Loucy (cell line): ENCODE data around the gene STX11.

ENCODE experiments used
- H2AFZ ChIP-seq: fragments of 200-600 bp; sonication (generic); 2 replicates; pipeline ENCODE4 v1.6.0; 2016; ENCODE audit warnings: antibody characterized with exemption, mild to moderate bottlenecking, low read length, moderate library complexity
- H3F3A ChIP-seq: fragments of 200-600 bp; 2 replicates; pipeline ENCODE4 v1.6.0; 2016; ENCODE audit warnings: antibody characterized with exemption, low read depth, mild to moderate bottlenecking
- H3K27me3 ChIP-seq: fragments of 200-600 bp; sonication (generic); 2 replicates; pipeline ENCODE4 v1.6.1; 2014; ENCODE audit warnings: low read length, mild to moderate bottlenecking; ENCODE audit not compliant: insufficient read depth, poor library complexity, severe bottlenecking
- H3K36me3 ChIP-seq: fragments of 200-600 bp; sonication (generic); 2 replicates; pipeline ENCODE4 v1.6.1; 2016; ENCODE audit warnings: low read length; ENCODE audit not compliant: insufficient read depth
- H3K4me1 ChIP-seq: fragments of 200-600 bp; sonication (generic); 2 replicates; pipeline ENCODE4 v1.5.1; 2014; ENCODE audit warnings: low read length, mild to moderate bottlenecking; ENCODE audit not compliant: insufficient read depth, poor library complexity, severe bottlenecking
- H3K4me2 ChIP-seq: fragments of 200-600 bp; sonication (generic); 2 replicates; pipeline ENCODE4 v1.6.0; 2014; ENCODE audit warnings: antibody characterized with exemption, low read length, low read depth, mild to moderate bottlenecking; ENCODE audit not compliant: poor library complexity, severe bottlenecking
- H3K4me3 ChIP-seq: fragments of 200-600 bp; sonication (generic); 2 replicates; pipeline ENCODE4 v1.5.1; 2014; ENCODE audit warnings: low read length, mild to moderate bottlenecking, mixed read lengths; ENCODE audit not compliant: poor library complexity, severe bottlenecking
- H3K79me2 ChIP-seq: fragments of 200-600 bp; sonication (generic); 2 replicates; pipeline ENCODE4 v1.6.1; 2014; ENCODE audit warnings: low read length; ENCODE audit not compliant: insufficient read depth
- H3K9ac ChIP-seq: fragments of 200-600 bp; sonication (generic); 2 replicates; pipeline ENCODE4 v1.6.0; 2014; ENCODE audit warnings: mild to moderate bottlenecking, low read depth, low read length, moderate library complexity; ENCODE audit not compliant: poor library complexity, severe bottlenecking
- H3K9me2 ChIP-seq: fragments of 200-600 bp; sonication (generic); replicated peaks from 2 replicates; pipeline ENCODE4 v1.6.1; 2016; ENCODE audit warnings: low read depth, low read length, mixed read lengths
- H3K9me3 ChIP-seq: fragments of 200-600 bp; sonication (generic); 2 replicates; pipeline ENCODE4 v1.6.1; 2014; ENCODE audit warnings: mild to moderate bottlenecking, antibody characterized with exemption, low read length, low read depth; ENCODE audit not compliant: insufficient read depth
- H4K20me1 ChIP-seq: fragments of 200-600 bp; sonication (generic); 2 replicates; pipeline ENCODE4 v1.6.0; 2014; ENCODE audit warnings: antibody characterized with exemption, low read length, mild to moderate bottlenecking; ENCODE audit not compliant: insufficient read depth, poor library complexity, severe bottlenecking
- CTCF ChIP-seq: fragments of 200-600 bp; sonication (generic); conservative IDR thresholded peaks from 2 replicates; pipeline ENCODE4 v1.5.1; 2014; ENCODE audit warnings: mild to moderate bottlenecking, antibody characterized with exemption, low read length
- EZH2phosphoT487 ChIP-seq: fragments of 200-600 bp; IDR thresholded peaks from 2 replicates; pipeline ENCODE4 v1.6.1; 2018; ENCODE audit warnings: antibody characterized with exemption, mild to moderate bottlenecking, moderate library complexity, borderline replicate concordance

The STX11 gene

DNA sequence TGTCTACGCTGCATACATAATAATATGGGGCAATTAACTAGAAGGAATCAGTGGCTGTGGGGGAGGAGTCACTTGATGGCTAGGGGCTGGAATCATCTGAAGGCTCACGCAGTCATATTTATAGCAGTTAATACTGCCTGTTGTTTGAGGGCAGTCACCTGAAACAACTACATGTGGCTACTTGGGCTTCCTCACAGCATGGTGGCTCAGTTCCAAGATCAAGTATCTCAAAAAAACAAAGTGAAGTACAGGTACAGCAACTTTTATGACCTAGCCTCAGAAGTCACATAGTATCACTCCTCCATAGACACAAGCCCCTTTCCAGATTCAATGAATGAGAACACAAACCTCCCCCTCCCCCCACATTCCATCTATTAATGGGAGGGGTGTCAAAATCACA is 63.7 kb downstream of the STX11 start:
- H3F3A ChIP-seq, result no peaks in the 10 kb centered on the region
- no peaks in the 10 kb centered on the region for H3K27me3 ChIP-seq
- TF ChIP-seq CTCF (no peak), EZH2phosphoT487 (no peak)
- H4K20me1 ChIP-seq, result no peaks in the 10 kb centered on the region
- no peak overlapping the region for H2AFZ ChIP-seq
- no peaks in the 10 kb centered on the region for H3K79me2 ChIP-seq
- no peaks in the 10 kb centered on the region for H3K9me3 ChIP-seq
- H3K4me2 ChIP-seq, result no peak overlapping the region
- H3K9me2 ChIP-seq, result no peaks in the 10 kb centered on the region
- H3K36me3 ChIP-seq, result no peaks in the 10 kb centered on the region
- peaks cover 9% of the 10 kb centered on the region for H3K4me1 ChIP-seq
- H3K9ac ChIP-seq, result no peak overlapping the region
- no peak overlapping the region for H3K4me3 ChIP-seq

DNA sequence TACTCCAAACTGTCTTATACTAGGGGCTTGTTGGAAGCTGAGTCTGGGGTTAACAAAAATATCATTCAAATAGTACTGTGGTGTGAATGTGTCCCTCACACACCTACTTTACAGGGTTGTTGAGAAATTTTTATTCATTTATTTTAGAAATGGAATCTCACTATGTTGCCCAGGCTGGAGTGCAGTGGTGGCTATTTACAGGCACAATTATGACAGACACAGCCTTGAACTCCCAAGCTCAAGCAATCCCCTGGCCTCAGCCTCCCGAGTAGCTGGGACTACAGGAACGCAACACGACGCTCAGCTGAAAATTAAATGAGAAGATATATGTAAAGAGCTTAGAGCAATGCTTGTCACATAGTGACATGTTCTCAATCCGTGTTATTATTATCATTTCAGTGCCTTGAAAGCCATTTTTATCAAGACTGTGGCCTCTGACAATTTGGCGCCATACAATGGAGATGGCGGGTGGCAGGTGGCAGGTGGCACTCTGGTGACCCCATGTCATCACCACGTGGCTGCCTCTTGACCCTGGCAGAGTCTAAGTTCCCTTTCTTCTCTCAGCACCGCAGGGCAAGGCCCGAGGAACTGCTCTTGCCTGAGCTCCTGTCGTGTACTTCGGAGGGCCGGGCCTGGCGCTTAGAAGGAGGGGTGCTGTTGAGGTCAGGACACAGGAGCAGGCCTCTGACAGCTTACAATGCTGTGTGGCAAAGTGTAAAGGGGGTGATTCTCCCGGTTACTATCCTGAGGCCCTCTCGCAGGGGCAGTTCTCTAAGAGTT is 64.5 kb downstream of the STX11 start:
- Histone ChIP-seq H2AFZ (peak overlapping the region; percentile 100), H3K9me2 (no peaks in the 10 kb centered on the region), H4K20me1 (no peaks in the 10 kb centered on the region), H3K9me3 (no peaks in the 10 kb centered on the region), H3K36me3 (no peaks in the 10 kb centered on the region), H3K9ac (peak overlapping the region; percentile 85), H3K27me3 (no peaks in the 10 kb centered on the region), H3F3A (no peaks in the 10 kb centered on the region), H3K4me1 (peaks cover 9% of the 10 kb centered on the region), H3K79me2 (no peaks in the 10 kb centered on the region), H3K4me3 (peak overlapping the region; percentile 82), H3K4me2 (peak overlapping the region; percentile 97)
- TF ChIP-seq CTCF, result no peak
- TF ChIP-seq EZH2phosphoT487, result no peak

GRCh38 chr6:144215402-144215931 is 65.2 kb downstream of the STX11 start:
- Histone ChIP-seq H3K9me3 (no peaks in the 10 kb centered on the region), H3K9me2 (no peaks in the 10 kb centered on the region), H3K27me3 (no peaks in the 10 kb centered on the region), H3K4me2 (peak overlapping the region; percentile 97), H3F3A (no peaks in the 10 kb centered on the region), H3K4me3 (peak overlapping the region; percentile 82), H3K4me1 (peaks cover 9% of the 10 kb centered on the region), H3K36me3 (no peaks in the 10 kb centered on the region), H3K79me2 (no peaks in the 10 kb centered on the region), H4K20me1 (no peaks in the 10 kb centered on the region), H2AFZ (peak overlapping the region; percentile 100), H3K9ac (peak overlapping the region; percentile 85)
- no peak for TF ChIP-seq EZH2phosphoT487
- TF ChIP-seq CTCF, result no peak
